Measurements from ENCODE around the gene SIGLEC1.

DNA sequence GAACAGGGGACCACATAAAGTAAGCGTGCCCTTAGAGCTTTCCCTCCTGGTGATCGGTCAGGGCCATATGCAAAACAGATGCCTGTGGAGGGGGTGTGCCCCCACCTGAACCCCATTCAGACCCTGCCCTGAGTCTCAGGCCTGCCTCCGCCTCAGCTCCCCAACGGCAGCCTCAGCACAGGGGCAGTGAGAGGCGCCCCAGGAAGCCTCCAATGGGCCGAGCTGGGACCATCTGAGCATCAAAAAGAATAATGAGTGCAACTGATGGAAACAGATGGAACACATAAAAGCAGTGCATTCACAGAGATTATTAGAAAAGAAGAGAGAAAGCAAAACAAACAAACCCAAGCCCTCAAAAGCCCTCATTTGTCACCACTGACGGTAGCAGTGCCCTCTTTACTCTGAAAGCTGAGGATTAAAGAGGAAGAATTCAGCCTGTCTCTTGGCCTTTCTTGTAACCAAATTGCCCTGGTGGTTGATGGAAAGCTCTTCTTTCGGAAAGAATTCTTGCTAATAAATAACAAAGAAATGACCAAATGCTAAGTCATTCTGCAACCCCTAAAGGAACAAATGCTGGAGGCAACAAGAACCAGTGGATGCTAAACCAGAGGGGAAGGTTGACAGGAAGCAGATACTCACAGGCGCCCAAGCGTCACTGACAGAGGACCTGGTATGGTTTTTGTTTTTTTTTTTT, 48.4 kb upstream of the SIGLEC1 start:
- TF ChIP-seq GATA3 (IDR thresholded peaks at IDR 0.05; ENCODE audit: low read depth, low read length): no peak
- no peak for TF ChIP-seq GATA2 (IDR thresholded peaks at IDR 0.05; ENCODE audit: low read depth, low read length)

Measured in SH-SY5Y (cell line).